ENCODE measurements around the gene C1QL1.

C1QL1 gene

DNA sequence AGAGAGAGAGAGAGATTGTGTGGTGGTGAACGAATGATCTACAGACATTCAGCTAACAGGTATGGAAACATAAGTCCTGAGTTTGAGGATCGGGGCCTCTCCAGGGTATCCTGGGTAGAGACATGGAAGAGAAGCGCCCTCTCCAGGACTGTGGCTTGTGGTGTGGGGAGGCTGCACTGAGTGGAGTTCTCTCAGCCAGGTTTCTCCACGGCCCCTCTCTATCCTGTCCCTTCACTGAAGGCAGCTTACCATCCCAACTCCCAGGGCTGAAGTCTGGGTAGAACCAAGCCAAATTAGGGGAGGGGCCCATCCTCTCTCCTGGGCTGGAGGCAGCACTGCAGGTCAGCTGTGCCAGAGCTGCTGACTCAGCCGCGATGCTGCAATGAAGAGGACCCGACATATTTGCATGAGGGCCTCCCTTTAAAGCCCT, 6.2 kb downstream of the C1QL1 start:
- peaks cover 44% of the 10 kb centered on the region for H3K27me3 ChIP-seq (ENCODE audit: control insufficient read depth, low read length)
- no peak for TF ChIP-seq EZH2phosphoT487 (IDR thresholded peaks at IDR 0.05; ENCODE audit: borderline replicate concordance, low read length)
- TF ChIP-seq, protein P1, sequence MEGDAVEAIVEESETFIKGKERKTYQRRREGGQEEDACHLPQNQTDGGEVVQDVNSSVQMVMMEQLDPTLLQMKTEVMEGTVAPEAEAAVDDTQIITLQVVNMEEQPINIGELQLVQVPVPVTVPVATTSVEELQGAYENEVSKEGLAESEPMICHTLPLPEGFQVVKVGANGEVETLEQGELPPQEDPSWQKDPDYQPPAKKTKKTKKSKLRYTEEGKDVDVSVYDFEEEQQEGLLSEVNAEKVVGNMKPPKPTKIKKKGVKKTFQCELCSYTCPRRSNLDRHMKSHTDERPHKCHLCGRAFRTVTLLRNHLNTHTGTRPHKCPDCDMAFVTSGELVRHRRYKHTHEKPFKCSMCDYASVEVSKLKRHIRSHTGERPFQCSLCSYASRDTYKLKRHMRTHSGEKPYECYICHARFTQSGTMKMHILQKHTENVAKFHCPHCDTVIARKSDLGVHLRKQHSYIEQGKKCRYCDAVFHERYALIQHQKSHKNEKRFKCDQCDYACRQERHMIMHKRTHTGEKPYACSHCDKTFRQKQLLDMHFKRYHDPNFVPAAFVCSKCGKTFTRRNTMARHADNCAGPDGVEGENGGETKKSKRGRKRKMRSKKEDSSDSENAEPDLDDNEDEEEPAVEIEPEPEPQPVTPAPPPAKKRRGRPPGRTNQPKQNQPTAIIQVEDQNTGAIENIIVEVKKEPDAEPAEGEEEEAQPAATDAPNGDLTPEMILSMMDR (IDR thresholded peaks at IDR 0.05; ENCODE audit: low read depth, low read length, poor library complexity, severe bottlenecking), result no peak
- H3F3A ChIP-seq (ENCODE audit: control insufficient read depth, insufficient read depth), result 0 out of 2 replicates have a peak, but pooled peaks cover 3% of the 10 kb centered on the region
- no peak overlapping the region for H3K4me3 ChIP-seq (ENCODE audit: low read length)
- 0 out of 2 replicates have a peak, but pooled peaks cover 2% of the 10 kb centered on the region for H4K20me1 ChIP-seq (ENCODE audit: control insufficient read depth, insufficient read depth, low read depth, low read length)
- H3K79me2 ChIP-seq (ENCODE audit: control insufficient read depth, low read length), result no peaks in the 10 kb centered on the region
- H3K27ac ChIP-seq (ENCODE audit: low read depth, low read length), result no peak overlapping the region
- peaks cover 7% of the 10 kb centered on the region; the same call in 1 of the 2 replicates for H3K4me1 ChIP-seq (ENCODE audit: control insufficient read depth, low read length)
- no peaks in the 10 kb centered on the region for H3K36me3 ChIP-seq (ENCODE audit: control insufficient read depth, low read length)
- H3K9me3 ChIP-seq (ENCODE audit: control insufficient read depth, insufficient read depth, low read length), result no peaks in the 10 kb centered on the region
- H3K4me2 ChIP-seq (ENCODE audit: low read length), result no peak overlapping the region
- H3K9me2 ChIP-seq (replicated peaks; ENCODE audit: control insufficient read depth, low read length), result no peaks in the 10 kb centered on the region

DNA sequence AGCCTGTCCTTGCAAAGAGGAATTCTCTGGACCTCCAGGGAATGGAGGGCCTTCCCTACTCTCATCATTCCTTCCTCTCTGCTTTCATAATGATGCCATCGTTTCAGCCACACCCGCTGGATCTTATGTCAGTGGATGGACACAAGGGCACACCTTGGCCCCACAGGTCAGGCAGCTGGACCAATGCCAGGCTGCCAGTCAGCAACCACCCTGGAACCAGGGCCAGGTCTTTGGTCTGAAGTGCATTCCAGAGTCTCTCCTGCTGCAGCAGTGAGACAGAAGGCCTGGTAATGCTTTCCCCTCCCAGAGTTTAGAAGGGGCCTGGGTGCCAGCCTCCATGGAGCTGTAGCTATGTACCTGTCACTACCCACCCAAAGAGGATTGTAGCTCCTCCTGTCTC, 7.4 kb downstream of the C1QL1 start:
- Histone ChIP-seq H3K9me3 (ENCODE audit: control insufficient read depth, insufficient read depth, low read length) (no peaks in the 10 kb centered on the region), H4K20me1 (ENCODE audit: control insufficient read depth, insufficient read depth, low read depth, low read length) (0 out of 2 replicates have a peak, but pooled peaks cover 2% of the 10 kb centered on the region), H3K27ac (ENCODE audit: low read depth, low read length) (no peak overlapping the region), H3K4me1 (ENCODE audit: control insufficient read depth, low read length) (peaks cover 5% of the 10 kb centered on the region; the same call in 1 of the 2 replicates), H3F3A (ENCODE audit: control insufficient read depth, insufficient read depth) (0 out of 2 replicates have a peak, but pooled peaks cover 3% of the 10 kb centered on the region), H3K4me3 (ENCODE audit: low read length) (no peak overlapping the region), H3K9me2 (replicated peaks; ENCODE audit: control insufficient read depth, low read length) (no peaks in the 10 kb centered on the region), H3K36me3 (ENCODE audit: control insufficient read depth, low read length) (no peaks in the 10 kb centered on the region), H3K4me2 (ENCODE audit: low read length) (no peak overlapping the region), H3K27me3 (ENCODE audit: control insufficient read depth, low read length) (peaks cover 41% of the 10 kb centered on the region), H3K79me2 (ENCODE audit: control insufficient read depth, low read length) (no peaks in the 10 kb centered on the region)
- TF ChIP-seq, protein P1 (IDR thresholded peaks at IDR 0.05; ENCODE audit: low read depth, low read length, poor library complexity, severe bottlenecking), result no peak
- TF ChIP-seq EZH2phosphoT487 (IDR thresholded peaks at IDR 0.05; ENCODE audit: borderline replicate concordance, low read length), result no peak

DNA sequence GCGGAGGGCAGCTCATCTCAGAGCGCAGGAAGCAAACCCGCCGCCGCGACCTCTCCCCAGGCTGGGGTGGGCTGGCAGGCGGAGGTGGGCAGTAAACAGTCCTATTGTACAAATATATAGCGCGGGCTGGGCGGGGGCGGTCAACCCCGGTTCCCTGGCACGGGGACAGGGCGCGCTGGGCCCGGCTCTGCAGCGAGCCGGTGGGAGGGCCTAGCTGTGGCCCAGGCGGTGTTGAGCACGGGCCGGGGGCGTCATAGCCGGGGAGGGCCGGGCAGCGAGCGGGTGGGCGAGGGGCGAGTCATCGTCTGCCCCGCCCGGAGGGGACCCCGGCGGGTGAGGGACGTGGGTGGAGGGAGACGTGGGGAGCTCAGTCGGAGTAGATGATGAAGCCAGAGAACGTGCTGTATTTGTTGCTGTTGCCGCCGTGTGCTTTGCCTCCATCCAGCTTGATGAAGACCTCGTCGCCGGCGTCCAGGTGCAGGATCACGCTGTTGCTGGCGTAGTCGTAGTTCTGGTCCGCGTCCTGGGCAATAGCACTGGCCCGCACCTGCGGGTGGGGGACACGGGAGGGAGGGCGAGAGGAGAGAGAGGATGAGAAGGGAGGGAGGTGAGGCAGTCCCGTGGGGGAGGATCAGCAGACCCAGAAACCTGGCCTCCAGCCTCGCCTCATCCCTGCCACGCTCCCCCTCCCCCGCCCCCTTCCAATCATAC, 8.1 kb downstream of the C1QL1 start:
- H3K4me3 ChIP-seq (ENCODE audit: low read length), result no peak overlapping the region
- no peak overlapping the region for H3K27ac ChIP-seq (ENCODE audit: low read depth, low read length)
- H3K4me2 ChIP-seq (ENCODE audit: low read length), result no peak overlapping the region

More for the DNA sequence above, 8.1 kb downstream of the C1QL1 start:
- Histone ChIP-seq H3F3A (ENCODE audit: control insufficient read depth, insufficient read depth) (0 out of 2 replicates have a peak, but pooled peaks cover 3% of the 10 kb centered on the region), H3K36me3 (ENCODE audit: control insufficient read depth, low read length) (no peaks in the 10 kb centered on the region), H3K9me3 (ENCODE audit: control insufficient read depth, insufficient read depth, low read length) (no peaks in the 10 kb centered on the region), H4K20me1 (ENCODE audit: control insufficient read depth, insufficient read depth, low read depth, low read length) (0 out of 2 replicates have a peak, but pooled peaks cover 2% of the 10 kb centered on the region), H3K4me1 (ENCODE audit: control insufficient read depth, low read length) (no peaks in the 10 kb centered on the region), H3K79me2 (ENCODE audit: control insufficient read depth, low read length) (no peaks in the 10 kb centered on the region), H3K9me2 (replicated peaks; ENCODE audit: control insufficient read depth, low read length) (no peaks in the 10 kb centered on the region), H3K27me3 (ENCODE audit: control insufficient read depth, low read length) (peaks cover 45% of the 10 kb centered on the region)
- peak; percentile 62; the same call in 1 of the 2 replicates for TF ChIP-seq EZH2phosphoT487 (IDR thresholded peaks at IDR 0.05; ENCODE audit: borderline replicate concordance, low read length)
- TF ChIP-seq, protein P1 (IDR thresholded peaks at IDR 0.05; ENCODE audit: low read depth, low read length, poor library complexity, severe bottlenecking), result no peak

All from DOHH2 (cell line).